HCT116 (cell line): ENCODE results near the gene ZDHHC14. TPM values are rescaled to one million over a fixed set of nuclear protein-coding genes. Genes with fewer than 3 reads are reported as not detected.

ENCODE experiments used
- ATAC-seq: fragments of 200-7000 bp; cut with Tn5 transposase; 2 replicates; pipeline ENCODE4 v1.9.1; 2020; ENCODE audit warnings: mild to moderate bottlenecking, moderate library complexity
- BruUV-seq: library from RNA; stranded (reverse); fragments of 400-500 nt; replicated peaks from 2 replicates; lab custom pipeline; 2021; lab: Mats Ljungman, UMichigan
- CTCF ChIA-PET: fragments of 300-600 bp; sonication (Branson Sonifier 250); formaldehyde crosslinking; loops from one replicate; lab custom pipeline; 2021; ENCODE audit warnings: antibody characterized with exemption; lab: Charles Lee
- POLR2A ChIA-PET: fragments of 300-600, 350-600 bp; sonication (Branson Sonifier 250); formaldehyde crosslinking; loops from one replicate; lab custom pipeline; 2021; ENCODE audit warnings: antibody characterized with exemption; lab: Charles Lee
- RAD21 ChIA-PET, 2 experiments: fragments of 300-600 bp; sonication (Branson Sonifier 250); formaldehyde crosslinking; loops; one replicate each; lab custom pipeline; 2023; ENCODE audit warnings: low total read pairs in 2 of 2; ENCODE audit not compliant: uncharacterized antibody in 2 of 2, unreplicated experiment in 2 of 2, low non-redundant PET in 1 of 2; lab: Charles Lee
- DNase-seq: peaks from one replicate; pipeline ENCODE4 v3.0.0-alpha.2; 2010; ENCODE audit warnings: low read depth, low spot score
- H2AFZ ChIP-seq: fragments of 200-600 bp; shearing (Covaris generic), sonication (generic); 2 replicates; pipeline ENCODE4 v1.6.1; 2017; ENCODE audit warnings: low read depth, mixed run types, mixed read lengths, antibody characterized with exemption, low read length; ENCODE audit not compliant: poor library complexity, severe bottlenecking
- H3K27ac ChIP-seq: 2 replicates; pipeline ENCODE4 v1.5.1; 2012; ENCODE audit warnings: low read depth, low read length
- H3K27me3 ChIP-seq: fragments of 200-600 bp; sonication (generic); 2 replicates; pipeline ENCODE4 v1.6.1; 2016; ENCODE audit warnings: mixed run types, low read length, mixed read lengths; ENCODE audit not compliant: insufficient read depth
- H3K36me3 ChIP-seq, 2 experiments: fragments of 200-500 bp in 1 of 2; fragments of 200-600 bp in 1 of 2; sonication (Bioruptor generic) in 1 of 2; sonication (generic) in 1 of 2; 2 replicates each; pipeline versions ENCODE4 v1.5.1 to v1.6.1; 2014 to 2016; ENCODE audit warnings: low read length in 2 of 2, inconsistent platforms in 1 of 2, mixed read lengths in 1 of 2, mixed run types in 1 of 2; ENCODE audit not compliant: insufficient read depth in 2 of 2, control insufficient read depth in 1 of 2
- H3K4me1 ChIP-seq, 2 experiments: fragments of 200-600 bp in 1 of 2; sonication (generic) in 1 of 2; 2 replicates each; pipeline versions ENCODE4 v1.5.1 to v1.6.1; 2012 to 2017; ENCODE audit warnings: low read length in 2 of 2, inconsistent platforms in 1 of 2, mild to moderate bottlenecking in 1 of 2, mixed read lengths in 1 of 2, mixed run types in 1 of 2, moderate library complexity in 1 of 2; ENCODE audit not compliant: insufficient read depth in 2 of 2, control insufficient read depth in 1 of 2
- H3K4me2 ChIP-seq: fragments of 200-600 bp; sonication (generic); 2 replicates; pipeline ENCODE4 v1.6.1; 2017; ENCODE audit warnings: mixed run types, low read length, mixed read lengths
- H3K4me3 ChIP-seq, 2 experiments: fragments of 200-600 bp in 1 of 2; sonication (generic) in 1 of 2; replicated peaks in 1 of 2; 2 replicates each; pipeline ENCODE4 v1.5.1; 2011 to 2016; ENCODE audit warnings: low read length in 2 of 2, control low read depth in 1 of 2, low read depth in 1 of 2, mild to moderate bottlenecking in 1 of 2, mixed read lengths in 1 of 2, mixed run types in 1 of 2
- H3K79me2 ChIP-seq: fragments of 200-600 bp; sonication (generic); 2 replicates; pipeline ENCODE4 v1.6.1; 2017; ENCODE audit warnings: mild to moderate bottlenecking, mixed run types, low read length, moderate library complexity, mixed read lengths; ENCODE audit not compliant: insufficient read depth
- H3K9ac ChIP-seq: fragments of 200-600 bp; sonication (generic); 2 replicates; pipeline ENCODE4 v1.6.1; 2016; ENCODE audit warnings: low read length, mixed read lengths
- H3K9me2 ChIP-seq: fragments of 200-600 bp; sonication (generic), shearing (Covaris generic); 2 replicates; pipeline ENCODE4 v1.6.1; 2017; ENCODE audit warnings: mixed run types, mild to moderate bottlenecking, moderate library complexity; ENCODE audit not compliant: insufficient read depth
- H3K9me3 ChIP-seq, 2 experiments: fragments of 200-500 bp in 1 of 2; fragments of 200-600 bp in 1 of 2; sonication (Bioruptor generic) in 1 of 2; sonication (generic) in 1 of 2; 2 replicates each; pipeline ENCODE4 v1.6.1; 2014 to 2017; ENCODE audit warnings: low read length in 2 of 2, mixed read lengths in 2 of 2, inconsistent platforms in 1 of 2, low read depth in 1 of 2, mild to moderate bottlenecking in 1 of 2, mixed run types in 1 of 2, moderate library complexity in 1 of 2; ENCODE audit not compliant: control insufficient read depth in 1 of 2, insufficient read depth in 1 of 2
- H4K20me1 ChIP-seq: fragments of 200-600 bp; sonication (generic), shearing (Covaris generic); 2 replicates; pipeline ENCODE4 v1.6.1; 2017; ENCODE audit warnings: mixed run types, mild to moderate bottlenecking, moderate library complexity; ENCODE audit not compliant: insufficient read depth
- CBX3 ChIP-seq: IDR thresholded peaks from 2 replicates; pipeline ENCODE4 v1.6.1; 2012; ENCODE audit warnings: low read depth
- CEBPB ChIP-seq: IDR thresholded peaks from 2 replicates; pipeline ENCODE4 v1.6.1; 2012; ENCODE audit warnings: low read depth
- EGR1 ChIP-seq: IDR thresholded peaks from 2 replicates; pipeline ENCODE4 v1.6.1; 2012; ENCODE audit warnings: low read depth
- EZH2 ChIP-seq: fragments of 200-600 bp; sonication (generic); IDR thresholded peaks from 2 replicates; pipeline ENCODE4 v1.6.1; 2017; ENCODE audit warnings: antibody characterized with exemption, mixed run types
- JUND ChIP-seq: IDR thresholded peaks from 2 replicates; pipeline ENCODE4 v1.6.1; 2012
- POLR2A ChIP-seq: IDR thresholded peaks from 2 replicates; pipeline ENCODE4 v1.7.0; 2011; ENCODE audit warnings: borderline replicate concordance; ENCODE audit not compliant: insufficient read depth, insufficient read length; ENCODE audit errors: extremely low read depth
- POLR2AphosphoS5 ChIP-seq: IDR thresholded peaks from 2 replicates; pipeline ENCODE4 v1.6.1; 2011; ENCODE audit warnings: mild to moderate bottlenecking, low read depth, low read length, moderate library complexity
- SP1 ChIP-seq: IDR thresholded peaks from 2 replicates; pipeline ENCODE4 v1.6.1; 2012; ENCODE audit warnings: low read depth
- SRF ChIP-seq: IDR thresholded peaks from 2 replicates; pipeline ENCODE4 v1.6.1; 2012; ENCODE audit warnings: low read depth
- YY1 ChIP-seq: IDR thresholded peaks from 2 replicates; pipeline ENCODE4 v1.6.1; 2011; ENCODE audit warnings: low read length, low read depth, moderate library complexity, mild to moderate bottlenecking; ENCODE audit not compliant: insufficient replicate concordance; ENCODE audit errors: extremely low read depth
- ZFX ChIP-seq: fragments of 450-650 bp; IDR thresholded peaks from 2 replicates; pipeline ENCODE4 v1.6.1; 2017
- intact Hi-C: fragments of 100-400 bp; cut with micrococcal nuclease; formaldehyde crosslinking; loops from 2 replicates; pipeline ENCODE4 v1.10.0; 2022
- total RNA-seq: library from RNA; stranded (reverse); gene quantifications from one replicate; pipeline ENCODE4 v1.2.1, GENCODE V29; 2021; ENCODE audit not compliant: unreplicated experiment
- TF ChIP-seq, protein P1 (sequence below): IDR thresholded peaks from 2 replicates; pipeline ENCODE4 v1.6.1; 2012; ENCODE audit warnings: low read depth
- TF ChIP-seq, protein P2 (sequence below): IDR thresholded peaks from 2 replicates; pipeline ENCODE4 v1.6.1; 2011; ENCODE audit warnings: mild to moderate bottlenecking, low read length, moderate library complexity; ENCODE audit not compliant: insufficient replicate concordance; ENCODE audit errors: extremely low read depth
- TF ChIP-seq, protein P3 (sequence below): IDR thresholded peaks from 2 replicates; pipeline ENCODE4 v1.6.1; 2012

Gene ZDHHC14
- total RNA-seq, 1 experiment from 2014 or later, result 5.3 TPM

DNA sequence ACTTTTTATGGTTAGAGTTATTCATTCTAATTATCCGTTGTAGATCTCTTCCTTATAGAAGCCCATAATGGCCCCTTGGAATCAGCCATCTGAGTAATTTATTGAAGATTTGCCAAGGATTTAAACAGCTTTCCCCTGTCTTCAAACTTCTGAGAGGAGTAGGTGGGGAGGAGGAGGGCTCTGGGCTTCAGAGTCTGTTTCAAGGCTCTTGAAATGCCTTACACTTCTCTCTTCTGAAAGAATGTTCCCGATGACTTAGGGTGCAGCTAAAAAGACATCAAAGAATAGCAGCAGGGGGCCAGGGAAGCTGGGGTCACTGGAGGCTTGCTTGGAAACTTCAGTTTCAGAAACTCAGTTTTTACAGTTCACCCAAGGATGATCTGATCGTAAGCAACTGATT, 165.3 kb downstream of the ZDHHC14 start:
- POLR2A ChIA-PET, result no interaction called here
- CTCF ChIA-PET, result no interaction called here
- RAD21 ChIA-PET, result no interaction called here

DNA sequence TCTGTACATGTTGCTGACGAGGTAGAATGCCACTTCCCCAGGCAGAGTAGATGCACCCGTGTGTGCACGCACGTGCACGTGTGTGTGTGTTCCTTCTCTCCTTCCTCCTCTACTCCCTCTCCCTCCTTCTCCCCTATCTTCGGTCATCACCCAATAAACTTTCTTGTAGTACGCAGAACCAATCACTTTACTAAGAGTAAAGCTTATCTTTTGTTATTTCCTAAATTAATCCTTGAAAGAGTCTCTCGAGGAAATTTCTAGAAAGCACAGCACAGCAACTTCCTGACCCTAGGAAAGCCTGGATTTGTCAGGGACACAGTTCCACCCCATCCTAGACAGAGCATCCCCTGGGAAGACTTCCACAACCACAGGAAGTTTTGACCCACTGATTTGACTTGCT, 166.1 kb downstream of the ZDHHC14 start:
- TF ChIP-seq SRF, result no peak
- TF ChIP-seq, protein P1, sequence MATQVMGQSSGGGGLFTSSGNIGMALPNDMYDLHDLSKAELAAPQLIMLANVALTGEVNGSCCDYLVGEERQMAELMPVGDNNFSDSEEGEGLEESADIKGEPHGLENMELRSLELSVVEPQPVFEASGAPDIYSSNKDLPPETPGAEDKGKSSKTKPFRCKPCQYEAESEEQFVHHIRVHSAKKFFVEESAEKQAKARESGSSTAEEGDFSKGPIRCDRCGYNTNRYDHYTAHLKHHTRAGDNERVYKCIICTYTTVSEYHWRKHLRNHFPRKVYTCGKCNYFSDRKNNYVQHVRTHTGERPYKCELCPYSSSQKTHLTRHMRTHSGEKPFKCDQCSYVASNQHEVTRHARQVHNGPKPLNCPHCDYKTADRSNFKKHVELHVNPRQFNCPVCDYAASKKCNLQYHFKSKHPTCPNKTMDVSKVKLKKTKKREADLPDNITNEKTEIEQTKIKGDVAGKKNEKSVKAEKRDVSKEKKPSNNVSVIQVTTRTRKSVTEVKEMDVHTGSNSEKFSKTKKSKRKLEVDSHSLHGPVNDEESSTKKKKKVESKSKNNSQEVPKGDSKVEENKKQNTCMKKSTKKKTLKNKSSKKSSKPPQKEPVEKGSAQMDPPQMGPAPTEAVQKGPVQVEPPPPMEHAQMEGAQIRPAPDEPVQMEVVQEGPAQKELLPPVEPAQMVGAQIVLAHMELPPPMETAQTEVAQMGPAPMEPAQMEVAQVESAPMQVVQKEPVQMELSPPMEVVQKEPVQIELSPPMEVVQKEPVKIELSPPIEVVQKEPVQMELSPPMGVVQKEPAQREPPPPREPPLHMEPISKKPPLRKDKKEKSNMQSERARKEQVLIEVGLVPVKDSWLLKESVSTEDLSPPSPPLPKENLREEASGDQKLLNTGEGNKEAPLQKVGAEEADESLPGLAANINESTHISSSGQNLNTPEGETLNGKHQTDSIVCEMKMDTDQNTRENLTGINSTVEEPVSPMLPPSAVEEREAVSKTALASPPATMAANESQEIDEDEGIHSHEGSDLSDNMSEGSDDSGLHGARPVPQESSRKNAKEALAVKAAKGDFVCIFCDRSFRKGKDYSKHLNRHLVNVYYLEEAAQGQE, result no peak
- no peak for TF ChIP-seq EZH2
- TF ChIP-seq EGR1, result no peak
- TF ChIP-seq, protein P2, sequence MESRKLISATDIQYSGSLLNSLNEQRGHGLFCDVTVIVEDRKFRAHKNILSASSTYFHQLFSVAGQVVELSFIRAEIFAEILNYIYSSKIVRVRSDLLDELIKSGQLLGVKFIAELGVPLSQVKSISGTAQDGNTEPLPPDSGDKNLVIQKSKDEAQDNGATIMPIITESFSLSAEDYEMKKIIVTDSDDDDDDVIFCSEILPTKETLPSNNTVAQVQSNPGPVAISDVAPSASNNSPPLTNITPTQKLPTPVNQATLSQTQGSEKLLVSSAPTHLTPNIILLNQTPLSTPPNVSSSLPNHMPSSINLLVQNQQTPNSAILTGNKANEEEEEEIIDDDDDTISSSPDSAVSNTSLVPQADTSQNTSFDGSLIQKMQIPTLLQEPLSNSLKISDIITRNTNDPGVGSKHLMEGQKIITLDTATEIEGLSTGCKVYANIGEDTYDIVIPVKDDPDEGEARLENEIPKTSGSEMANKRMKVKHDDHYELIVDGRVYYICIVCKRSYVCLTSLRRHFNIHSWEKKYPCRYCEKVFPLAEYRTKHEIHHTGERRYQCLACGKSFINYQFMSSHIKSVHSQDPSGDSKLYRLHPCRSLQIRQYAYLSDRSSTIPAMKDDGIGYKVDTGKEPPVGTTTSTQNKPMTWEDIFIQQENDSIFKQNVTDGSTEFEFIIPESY, result no peak
- TF ChIP-seq ZFX, result no peak
- no peak for TF ChIP-seq POLR2AphosphoS5
- no peak for TF ChIP-seq SP1
- no peak for TF ChIP-seq CBX3
- no peak for TF ChIP-seq CEBPB
- no peak for TF ChIP-seq YY1
- TF ChIP-seq, all 23 proteins: peak for 0
- Histone ChIP-seq H3K4me3 (no peak overlapping the region), H3K9me3 (no peaks in the 10 kb centered on the region), H3K9ac (no peak overlapping the region), H3K4me1 (peaks cover 0 to 22% of the 10 kb centered on the region in 2 experiments; a peak in 2 of 4 replicates), H3K79me2 (no peaks in the 10 kb centered on the region), H4K20me1 (no peaks in the 10 kb centered on the region), H3K4me2 (no peak overlapping the region), H3K27ac (no peak overlapping the region), H3K36me3 (no peaks in the 10 kb centered on the region), H3K27me3 (no peaks in the 10 kb centered on the region), H2AFZ (no peak overlapping the region), H3K9me2 (no peaks in the 10 kb centered on the region)
- RAD21 ChIA-PET, result no interaction called here
- ATAC-seq (no peak), DNase-seq (no peak)
- CTCF ChIA-PET, result no interaction called here
- POLR2A ChIA-PET, result no interaction called here
- intact Hi-C loops, result no loop called here
- BruUV-seq, result no TSS peak

More for the DNA sequence above, 165.3 kb downstream of the ZDHHC14 start:
- H3K36me3 ChIP-seq, result no peaks in the 10 kb centered on the region
- H2AFZ ChIP-seq, result no peak overlapping the region
- H3K79me2 ChIP-seq, result no peaks in the 10 kb centered on the region
- ATAC-seq (no peak), DNase-seq (no peak)
- H3K9me2 ChIP-seq, result no peaks in the 10 kb centered on the region
- H3K9me3 ChIP-seq, result no peaks in the 10 kb centered on the region
- no peak overlapping the region for H3K4me2 ChIP-seq
- H3K4me3 ChIP-seq, result no peak overlapping the region
- peaks cover 0 to 14% of the 10 kb centered on the region in 2 experiments; a peak in 2 of 4 replicates for H3K4me1 ChIP-seq
- no TSS peak for BruUV-seq
- TF ChIP-seq, protein P3, sequence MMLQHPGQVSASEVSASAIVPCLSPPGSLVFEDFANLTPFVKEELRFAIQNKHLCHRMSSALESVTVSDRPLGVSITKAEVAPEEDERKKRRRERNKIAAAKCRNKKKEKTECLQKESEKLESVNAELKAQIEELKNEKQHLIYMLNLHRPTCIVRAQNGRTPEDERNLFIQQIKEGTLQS, result no peak
- TF ChIP-seq JUND, result no peak
- no peak for TF ChIP-seq POLR2A
- H3K27ac ChIP-seq, result no peak overlapping the region
- intact Hi-C loops, result no loop called here
- no peak overlapping the region for H3K9ac ChIP-seq
- H3K27me3 ChIP-seq, result no peaks in the 10 kb centered on the region
- H4K20me1 ChIP-seq, result no peaks in the 10 kb centered on the region
